GM12873 (cell line): ENCODE results near the gene MED20.

Experiments
- TF ChIP-seq, protein P1 (sequence below): IDR thresholded peaks from 2 replicates; pipeline ENCODE4 v1.5.1; 2012; ENCODE audit warnings: low read depth, mild to moderate bottlenecking, moderate library complexity, low read length, control low read depth; ENCODE audit not compliant: insufficient read depth; ENCODE audit errors: missing control alignments

MED20 gene

DNA sequence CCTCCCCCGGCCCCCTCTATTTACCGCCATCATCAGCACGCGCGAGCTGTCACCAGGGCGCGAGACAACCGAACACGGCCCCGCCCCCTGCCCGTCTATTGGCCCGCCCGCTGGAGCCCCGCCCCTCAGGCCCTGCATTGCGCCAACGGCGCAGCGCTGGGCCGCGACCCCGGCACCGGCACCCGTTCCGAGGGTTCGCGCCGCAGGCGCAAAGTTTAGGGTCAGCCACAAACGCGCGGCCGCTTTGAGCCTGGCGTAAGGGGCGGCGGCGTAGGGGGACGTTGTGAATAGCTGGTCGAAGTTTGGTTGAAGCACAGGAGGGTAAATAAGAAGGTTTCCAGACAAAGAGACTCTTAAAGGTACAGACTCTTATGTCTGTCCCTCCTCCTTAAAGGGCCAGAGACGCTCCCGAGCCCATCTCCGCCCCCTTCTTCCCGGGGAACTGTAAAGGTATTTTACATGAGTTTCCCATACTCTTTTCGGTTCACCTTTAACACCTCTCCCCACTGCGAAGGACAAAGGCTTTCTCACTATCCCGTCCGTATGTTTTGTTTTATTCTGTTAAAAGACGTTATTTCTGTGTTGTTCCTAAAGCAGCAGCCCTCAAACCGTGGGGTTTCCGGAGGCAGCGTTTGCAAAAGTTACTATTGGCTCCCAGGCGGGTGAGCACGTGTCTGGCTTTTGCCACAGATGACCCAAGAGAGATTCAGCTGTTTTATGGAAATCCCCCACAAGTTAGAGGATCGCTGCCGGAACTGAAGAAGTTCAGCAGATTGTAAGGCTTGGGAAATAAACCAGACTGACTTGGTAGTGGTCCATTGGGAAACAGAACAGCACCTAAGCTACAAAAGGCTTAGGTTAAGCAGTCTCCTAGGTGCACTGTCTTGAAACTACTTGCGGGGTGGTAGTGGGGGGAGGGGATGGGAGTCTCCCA, 25.4 kb downstream of the MED20 start, which contains the start of gene USP49:
USP49 (minus strand) TSS at position 76 of the 934 bp plus-strand sequence. CDS start 88,392 bp downstream, outside the sequence.
- TF ChIP-seq, protein P1, sequence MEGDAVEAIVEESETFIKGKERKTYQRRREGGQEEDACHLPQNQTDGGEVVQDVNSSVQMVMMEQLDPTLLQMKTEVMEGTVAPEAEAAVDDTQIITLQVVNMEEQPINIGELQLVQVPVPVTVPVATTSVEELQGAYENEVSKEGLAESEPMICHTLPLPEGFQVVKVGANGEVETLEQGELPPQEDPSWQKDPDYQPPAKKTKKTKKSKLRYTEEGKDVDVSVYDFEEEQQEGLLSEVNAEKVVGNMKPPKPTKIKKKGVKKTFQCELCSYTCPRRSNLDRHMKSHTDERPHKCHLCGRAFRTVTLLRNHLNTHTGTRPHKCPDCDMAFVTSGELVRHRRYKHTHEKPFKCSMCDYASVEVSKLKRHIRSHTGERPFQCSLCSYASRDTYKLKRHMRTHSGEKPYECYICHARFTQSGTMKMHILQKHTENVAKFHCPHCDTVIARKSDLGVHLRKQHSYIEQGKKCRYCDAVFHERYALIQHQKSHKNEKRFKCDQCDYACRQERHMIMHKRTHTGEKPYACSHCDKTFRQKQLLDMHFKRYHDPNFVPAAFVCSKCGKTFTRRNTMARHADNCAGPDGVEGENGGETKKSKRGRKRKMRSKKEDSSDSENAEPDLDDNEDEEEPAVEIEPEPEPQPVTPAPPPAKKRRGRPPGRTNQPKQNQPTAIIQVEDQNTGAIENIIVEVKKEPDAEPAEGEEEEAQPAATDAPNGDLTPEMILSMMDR = no peak

DNA sequence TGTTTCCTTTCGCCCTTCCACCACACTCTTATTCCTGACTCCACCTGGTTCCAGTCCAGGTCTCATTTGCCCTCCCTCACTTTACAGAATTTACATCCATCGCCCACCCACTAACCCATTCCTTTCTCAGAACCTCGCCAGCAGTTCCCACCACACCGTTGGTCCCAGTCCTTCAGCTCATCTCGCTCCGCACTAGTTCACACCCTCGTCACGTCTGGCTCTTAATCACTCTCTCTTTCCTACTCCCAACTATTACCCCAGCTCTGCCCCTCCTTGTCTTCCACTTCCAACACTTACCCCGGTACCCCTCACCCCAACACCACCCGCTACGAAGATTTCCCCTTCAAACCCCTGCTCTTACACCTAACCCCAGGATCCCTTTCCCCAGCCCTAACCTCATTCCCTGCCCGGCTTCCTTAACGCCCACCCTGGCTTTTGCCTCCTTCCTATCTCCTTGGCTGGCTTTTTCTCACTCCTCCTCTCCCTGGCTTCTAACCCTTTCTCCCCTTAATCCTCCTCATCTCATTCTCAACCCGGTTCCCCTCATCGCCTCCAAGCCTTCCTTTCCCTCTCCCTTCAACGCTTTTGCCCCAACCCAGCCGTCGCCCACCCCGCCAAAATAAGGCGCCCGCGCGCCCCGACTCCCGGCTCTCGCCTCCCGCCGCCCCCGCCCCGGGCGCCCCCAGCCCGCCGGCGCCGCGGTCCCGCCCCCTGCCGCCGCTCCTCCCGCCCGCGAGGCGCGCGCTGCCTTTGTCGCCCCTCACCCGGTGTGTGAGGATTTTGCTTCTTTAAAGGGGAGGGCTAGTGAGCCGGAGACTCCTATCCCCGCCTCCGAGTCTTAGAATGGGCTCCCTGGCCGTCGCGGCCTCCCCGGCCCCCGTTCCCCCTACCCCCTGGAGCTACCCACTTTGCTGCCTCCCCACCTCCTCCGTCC, 26.3 kb downstream of the MED20 start:
- TF ChIP-seq, protein P1 = no peak

DNA sequence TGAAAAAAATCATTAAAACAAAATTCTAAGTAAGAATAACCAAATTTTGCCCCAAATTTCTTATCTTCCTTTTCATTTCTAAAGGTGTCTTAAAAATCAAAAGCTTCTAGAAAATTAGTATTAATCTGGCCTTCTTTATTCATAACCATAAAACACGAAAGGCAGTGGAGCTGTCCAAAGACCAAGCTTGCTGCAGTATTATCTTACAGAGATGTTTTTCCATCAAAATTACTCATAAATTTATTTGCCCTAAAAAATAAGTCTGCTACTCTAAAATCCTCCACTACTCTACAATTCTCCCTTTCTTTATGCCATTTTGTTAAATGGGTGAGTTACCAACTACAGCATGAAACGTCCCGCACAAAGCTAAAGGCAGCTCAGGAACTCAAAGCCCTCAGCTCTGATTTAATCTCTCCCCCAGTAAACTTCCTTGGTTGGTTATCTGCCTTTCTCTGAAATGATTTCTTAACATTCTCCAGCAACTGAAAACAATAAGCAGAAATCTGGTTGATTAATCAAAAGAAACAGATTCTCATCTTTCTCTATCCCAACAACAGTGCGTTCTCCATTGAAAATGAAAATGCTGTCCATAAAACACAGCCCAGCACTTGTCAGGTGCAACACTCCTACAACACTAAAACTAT, 27.9 kb downstream of the MED20 start:
- TF ChIP-seq, protein P1 = no peak

DNA sequence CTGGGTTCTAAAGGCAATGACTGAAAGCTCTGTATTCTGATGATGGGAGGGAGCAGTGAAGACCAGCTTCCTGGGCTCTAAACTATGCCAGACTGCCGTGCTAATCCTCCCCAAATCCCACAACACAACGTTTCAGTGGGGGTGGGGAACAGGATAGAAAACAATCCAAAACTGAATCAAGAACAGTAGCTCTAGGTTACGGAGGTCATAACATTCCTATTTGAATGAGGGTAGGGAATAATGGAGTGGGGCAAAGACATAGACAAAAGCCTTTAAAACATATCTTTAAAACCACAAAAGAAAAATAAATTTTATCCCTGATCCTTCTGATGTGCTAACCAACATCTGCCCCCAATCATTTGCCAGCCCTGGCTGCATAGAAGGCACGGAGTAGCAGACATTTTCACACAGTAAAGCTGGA, 33.6 kb downstream of the MED20 start:
- TF ChIP-seq, protein P1 = no peak

DNA sequence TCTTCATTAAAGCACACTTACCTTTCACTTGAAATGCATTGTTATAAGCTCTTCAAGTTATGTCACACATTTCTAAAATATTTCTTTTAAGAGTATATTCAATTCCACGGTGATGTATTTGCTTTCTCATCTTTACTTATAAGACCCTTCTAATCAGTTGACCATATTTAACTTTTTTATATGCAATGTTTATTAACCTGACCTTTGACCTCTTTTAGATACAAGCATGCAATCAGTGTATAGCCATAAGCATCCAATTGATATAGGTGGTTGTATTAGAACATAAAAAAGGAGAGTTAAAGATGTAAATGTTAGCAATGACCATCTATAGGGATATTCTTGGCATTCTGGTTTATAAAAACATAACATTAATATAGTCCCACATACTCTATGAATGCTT, 35.0 kb downstream of the MED20 start:
- TF ChIP-seq, protein P1 = no peak

DNA sequence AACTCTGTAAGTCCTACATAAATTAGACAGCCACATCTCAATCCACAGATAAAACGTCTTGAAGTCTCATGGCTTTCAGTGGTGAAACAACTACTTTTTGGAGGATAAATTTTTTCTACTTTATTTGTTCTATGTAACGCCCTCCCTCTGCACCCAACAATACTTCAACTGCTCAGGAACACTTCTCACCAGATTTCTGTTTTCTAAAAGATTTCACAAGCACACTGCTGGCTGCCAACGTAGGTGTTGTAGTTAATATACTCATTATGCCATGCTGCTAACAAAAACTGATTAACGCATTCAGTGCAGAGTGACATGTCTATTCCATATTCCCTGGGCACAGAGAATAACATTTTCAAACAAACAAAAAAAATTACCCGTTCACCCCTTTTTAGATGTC, 36.0 kb downstream of the MED20 start:
- TF ChIP-seq, protein P1 = no peak
